Activated naive CD8-positive, alpha-beta T cell treated with anti-CD3 and anti-CD28 coated beads, Interleukin-2, amount 10 ng/mL, durations not matched to agents 7 days and 5 days (primary cell): ENCODE results near the gene TTPAL. TPM values are rescaled to one million over a fixed set of nuclear protein-coding genes. Genes with fewer than 3 reads are reported as not detected.

Experiments used
- ATAC-seq: fragments of 150-1000 bp; cut with Tn5 transposase; one replicate; pipeline ENCODE4 v1.10.0; 2021; ENCODE audit warnings: low read depth, moderate library complexity
- POLR2A ChIA-PET: fragments of 350-600 bp; sonication (Branson Sonifier 250); formaldehyde crosslinking; loops from one replicate; lab custom pipeline; 2021; ENCODE audit warnings: antibody characterized with exemption; lab: Charles Lee
- DNase-seq: peaks from one replicate; pipeline ENCODE4 v3.0.0; 2021
- H3K27ac Mint-ChIP-seq: one replicate; pipeline ENCODE4 v1.8.0; 2022; ENCODE audit warnings: mild to moderate bottlenecking, mixed read lengths
- H3K27me3 Mint-ChIP-seq: one replicate; pipeline ENCODE4 v1.8.0; 2022; ENCODE audit warnings: mild to moderate bottlenecking, moderate library complexity, mixed read lengths
- H3K36me3 Mint-ChIP-seq: one replicate; pipeline ENCODE4 v1.8.0; 2021; ENCODE audit warnings: mild to moderate bottlenecking, mixed read lengths
- H3K4me1 Mint-ChIP-seq: one replicate; pipeline ENCODE4 v1.8.0; 2021; ENCODE audit warnings: mixed read lengths
- H3K4me3 Mint-ChIP-seq: one replicate; pipeline ENCODE4 v1.8.0; 2022; ENCODE audit warnings: mild to moderate bottlenecking, moderate library complexity, mixed read lengths
- H3K9me3 Mint-ChIP-seq: one replicate; pipeline ENCODE4 v1.8.0; 2021; ENCODE audit warnings: mixed read lengths
- total RNA-seq, 2 experiments: library from RNA; stranded (reverse); gene quantifications; one replicate each; pipeline ENCODE4 v1.2.3, GENCODE V29; 2021

The TTPAL gene
- total RNA-seq, 2 experiments from 2014 or later = 16.4 to 16.9 TPM

- POLR2A ChIA-PET = no interaction called here
- no peaks in the 10 kb centered on the region for H3K9me3 Mint-ChIP-seq
- no peak for DNase-seq
- ATAC-seq = no peak
- peaks cover 14% of the 10 kb centered on the region for H3K27me3 Mint-ChIP-seq
- H3K4me3 Mint-ChIP-seq = no peak overlapping the region
- H3K4me1 Mint-ChIP-seq = no peaks in the 10 kb centered on the region
- no peak overlapping the region for H3K27ac Mint-ChIP-seq
- no peaks in the 10 kb centered on the region for H3K36me3 Mint-ChIP-seq
Measured at GRCh38 chr20:44432618-44433577, 42.8 kb upstream of the TTPAL start.

- Mint-ChIP-seq H3K4me3 (no peak overlapping the region), H3K27me3 (peaks cover 14% of the 10 kb centered on the region), H3K9me3 (no peaks in the 10 kb centered on the region), H3K4me1 (no peaks in the 10 kb centered on the region), H3K36me3 (no peaks in the 10 kb centered on the region), H3K27ac (no peak overlapping the region)
- DNase-seq (no peak), ATAC-seq (no peak)
- POLR2A ChIA-PET = no interaction called here
Measured at GRCh38 chr20:44433751-44434538, 41.7 kb upstream of the TTPAL start.

- Mint-ChIP-seq H3K36me3 (no peaks in the 10 kb centered on the region), H3K27me3 (peaks cover 12% of the 10 kb centered on the region), H3K4me3 (no peak overlapping the region), H3K9me3 (no peaks in the 10 kb centered on the region), H3K4me1 (no peaks in the 10 kb centered on the region), H3K27ac (no peak overlapping the region)
- DNase-seq (no peak), ATAC-seq (no peak)
- POLR2A ChIA-PET = no interaction called here
Measured at GRCh38 chr20:44435630-44436335, 39.9 kb upstream of the TTPAL start.

GRCh38 chr20:44436393-44436792 lies 39.3 kb upstream of the TTPAL start:
- Mint-ChIP-seq H3K4me3 (no peak overlapping the region), H3K27ac (no peak overlapping the region), H3K9me3 (no peaks in the 10 kb centered on the region), H3K27me3 (peaks cover 12% of the 10 kb centered on the region), H3K36me3 (no peaks in the 10 kb centered on the region), H3K4me1 (no peaks in the 10 kb centered on the region)
- no peak for DNase-seq
- POLR2A ChIA-PET = no interaction called here
- no peak for ATAC-seq

GRCh38 chr20:44437497-44437896 lies 38.2 kb upstream of the TTPAL start:
- Mint-ChIP-seq H3K4me1 (no peaks in the 10 kb centered on the region), H3K27me3 (peaks cover 8% of the 10 kb centered on the region), H3K9me3 (no peaks in the 10 kb centered on the region), H3K27ac (no peak overlapping the region), H3K36me3 (no peaks in the 10 kb centered on the region), H3K4me3 (no peak overlapping the region)
- DNase-seq = no peak
- no peak for ATAC-seq
- POLR2A ChIA-PET = no interaction called here

GRCh38 chr20:44438782-44439181 lies 36.9 kb upstream of the TTPAL start:
- H3K27me3 Mint-ChIP-seq = peaks cover 2% of the 10 kb centered on the region
- DNase-seq (no peak), ATAC-seq (no peak)
- H3K27ac Mint-ChIP-seq = no peak overlapping the region
- H3K4me3 Mint-ChIP-seq = no peak overlapping the region
- POLR2A ChIA-PET = no interaction called here
- H3K4me1 Mint-ChIP-seq = no peaks in the 10 kb centered on the region
- H3K9me3 Mint-ChIP-seq = no peaks in the 10 kb centered on the region
- H3K36me3 Mint-ChIP-seq = no peaks in the 10 kb centered on the region

- H3K4me3 Mint-ChIP-seq = no peak overlapping the region
- H3K36me3 Mint-ChIP-seq = no peaks in the 10 kb centered on the region
- no peak for DNase-seq
- POLR2A ChIA-PET = no interaction called here
- no peaks in the 10 kb centered on the region for H3K9me3 Mint-ChIP-seq
- H3K4me1 Mint-ChIP-seq = no peaks in the 10 kb centered on the region
- H3K27me3 Mint-ChIP-seq = no peaks in the 10 kb centered on the region
- no peak overlapping the region for H3K27ac Mint-ChIP-seq
- ATAC-seq = no peak
Measured at GRCh38 chr20:44439318-44439717, 36.4 kb upstream of the TTPAL start.

GRCh38 chr20:44442298-44443070 lies 33.2 kb upstream of the TTPAL start:
- no peak overlapping the region for H3K4me3 Mint-ChIP-seq
- POLR2A ChIA-PET = no interaction called here
- H3K27ac Mint-ChIP-seq = no peak overlapping the region
- ATAC-seq (no peak), DNase-seq (no peak)
- H3K9me3 Mint-ChIP-seq = no peaks in the 10 kb centered on the region
- no peaks in the 10 kb centered on the region for H3K36me3 Mint-ChIP-seq
- no peaks in the 10 kb centered on the region for H3K4me1 Mint-ChIP-seq
- no peaks in the 10 kb centered on the region for H3K27me3 Mint-ChIP-seq

- Mint-ChIP-seq H3K4me3 (no peak overlapping the region), H3K4me1 (no peaks in the 10 kb centered on the region), H3K27ac (no peak overlapping the region), H3K27me3 (peaks cover 4% of the 10 kb centered on the region), H3K36me3 (no peaks in the 10 kb centered on the region), H3K9me3 (no peaks in the 10 kb centered on the region)
- ATAC-seq = no peak
- DNase-seq = no peak
- POLR2A ChIA-PET = no interaction called here
Measured at GRCh38 chr20:44445742-44446710, 29.6 kb upstream of the TTPAL start.

GRCh38 chr20:44447827-44448419 lies 27.8 kb upstream of the TTPAL start:
- Mint-ChIP-seq H3K4me3 (no peak overlapping the region), H3K4me1 (no peaks in the 10 kb centered on the region), H3K27me3 (peaks cover 4% of the 10 kb centered on the region), H3K36me3 (no peaks in the 10 kb centered on the region), H3K9me3 (no peaks in the 10 kb centered on the region), H3K27ac (no peak overlapping the region)
- DNase-seq = no peak
- no peak for ATAC-seq
- POLR2A ChIA-PET = no interaction called here

GRCh38 chr20:44448753-44449546 lies 26.7 kb upstream of the TTPAL start:
- ATAC-seq (no peak), DNase-seq (no peak)
- Mint-ChIP-seq H3K4me3 (no peak overlapping the region), H3K27ac (no peak overlapping the region), H3K36me3 (no peaks in the 10 kb centered on the region), H3K27me3 (peaks cover 4% of the 10 kb centered on the region), H3K4me1 (no peaks in the 10 kb centered on the region), H3K9me3 (no peaks in the 10 kb centered on the region)
- POLR2A ChIA-PET = no interaction called here
